K562 (cell line): ENCODE results near the gene COPS6. TPM values are rescaled to one million over a fixed set of nuclear protein-coding genes. Genes with fewer than 3 reads are reported as not detected.

Source experiments
- CHD2 ChIP-seq: IDR thresholded peaks from 2 replicates; pipeline ENCODE4 v1.6.1; 2011; ENCODE audit warnings: low read depth, low read length
- CREB3L1 ChIP-seq: fragments of 450-650 bp; IDR thresholded peaks from 2 replicates; pipeline ENCODE4 v1.6.1; 2014; ENCODE audit warnings: low read depth, mild to moderate bottlenecking, moderate library complexity, borderline replicate concordance
- DACH1 ChIP-seq: fragments of 450-650 bp; IDR thresholded peaks from 2 replicates; pipeline ENCODE4 v1.6.1; 2018; ENCODE audit not compliant: partially characterized antibody
- MCM7 ChIP-seq, 2 experiments: fragments of 450-650 bp; IDR thresholded peaks; 2 replicates each; pipeline ENCODE4 v1.6.1; 2016 to 2018
- NKRF ChIP-seq: fragments of 450-650 bp; IDR thresholded peaks from 2 replicates; pipeline ENCODE4 v1.6.1; 2016; ENCODE audit warnings: borderline replicate concordance
- PREB ChIP-seq: sonication (generic); formaldehyde crosslinking; IDR thresholded peaks from 2 replicates; pipeline ENCODE4 v1.8.1; 2023; ENCODE audit warnings: mild to moderate bottlenecking, missing genetic modification reagents
- RNF2 ChIP-seq: sonication (generic); IDR thresholded peaks from 2 replicates; pipeline ENCODE4 v1.6.1; 2016
- ZNF12 ChIP-seq: sonication (generic); formaldehyde crosslinking; IDR thresholded peaks from 2 replicates; pipeline ENCODE4 v1.4.0; 2020; ENCODE audit warnings: mild to moderate bottlenecking, missing genetic modification reagents
- ZNF124 ChIP-seq: sonication (generic); formaldehyde crosslinking; IDR thresholded peaks from 2 replicates; pipeline ENCODE4 v1.8.1; 2022; ENCODE audit warnings: missing genetic modification reagents
- ZNF354B ChIP-seq: fragments of 250-450 bp; sonication (Bioruptor Pico); IDR thresholded peaks from 2 replicates; pipeline ENCODE4 v1.4.0; 2020
- ZNF512 ChIP-seq: IDR thresholded peaks from 2 replicates; pipeline ENCODE4 v1.6.1; 2016; ENCODE audit warnings: missing genetic modification characterization, missing compliant biosample characterization
- ZNF57 ChIP-seq: fragments of 450-650 bp; formaldehyde crosslinking; IDR thresholded peaks from 2 replicates; pipeline ENCODE4 v1.4.0; 2020; ENCODE audit warnings: mild to moderate bottlenecking, moderate library complexity
- ZNF699 ChIP-seq: fragments of 250-450 bp; sonication (Bioruptor Pico); IDR thresholded peaks from 2 replicates; pipeline ENCODE4 v1.8.0; 2021; ENCODE audit warnings: mild to moderate bottlenecking, moderate library complexity; ENCODE audit not compliant: insufficient replicate concordance
- polyA plus RNA-seq, 8 experiments: library from polyadenylated mRNA; depleted of rRNA in 4 of 8; stranded (reverse) in 5 of 8; unstranded in 3 of 8; fragments of >200 nt; fragmentation: Nextera tagmentation in 2 of 8; fragmentation: Illumina TruSeq in 1 of 8; extraction: Ambion mirVana in 2 of 8; extraction: Trizol in 1 of 8; gene quantifications; 2 replicates each; pipeline versions ENCODE4 v1.2.1 to v1.2.3, GENCODE V29; 2011 to 2014; ENCODE audit warnings: inconsistent platforms in 1 of 8, missing spikeins in 1 of 8
- total RNA-seq, 7 experiments: library from RNA; depleted of rRNA in 6 of 7; stranded (reverse); fragments of >200 nt in 6 of 7; fragmentation: Illumina TruSeq in 2 of 7; extraction: Trizol in 2 of 7; gene quantifications; 2 replicates each; pipeline versions ENCODE4 v1.2.1 to v1.2.3, GENCODE V29; 2011 to 2021; ENCODE audit warnings: low replicate concordance in 1 of 7
- TF ChIP-seq, protein P1 (sequence below): sonication (generic); formaldehyde crosslinking; IDR thresholded peaks from 2 replicates; pipeline ENCODE4 v1.8.1; 2023; ENCODE audit warnings: mild to moderate bottlenecking, missing genetic modification reagents
- TF ChIP-seq, protein P2 (sequence below), 2 experiments: fragments of 150-350 bp in 1 of 2; IDR thresholded peaks; 2 replicates each; pipeline ENCODE4 v1.6.1; 2012 to 2016; ENCODE audit warnings: low read depth in 2 of 2, low read length in 2 of 2, mild to moderate bottlenecking in 1 of 2, moderate library complexity in 1 of 2

COPS6 gene
- total and polyA plus RNA-seq, 9 of the 15 experiments (the other 6 are each of a cell fraction or from before 2014, with no cell fraction given): 63.0 to 331 (median 168) TPM

DNA sequence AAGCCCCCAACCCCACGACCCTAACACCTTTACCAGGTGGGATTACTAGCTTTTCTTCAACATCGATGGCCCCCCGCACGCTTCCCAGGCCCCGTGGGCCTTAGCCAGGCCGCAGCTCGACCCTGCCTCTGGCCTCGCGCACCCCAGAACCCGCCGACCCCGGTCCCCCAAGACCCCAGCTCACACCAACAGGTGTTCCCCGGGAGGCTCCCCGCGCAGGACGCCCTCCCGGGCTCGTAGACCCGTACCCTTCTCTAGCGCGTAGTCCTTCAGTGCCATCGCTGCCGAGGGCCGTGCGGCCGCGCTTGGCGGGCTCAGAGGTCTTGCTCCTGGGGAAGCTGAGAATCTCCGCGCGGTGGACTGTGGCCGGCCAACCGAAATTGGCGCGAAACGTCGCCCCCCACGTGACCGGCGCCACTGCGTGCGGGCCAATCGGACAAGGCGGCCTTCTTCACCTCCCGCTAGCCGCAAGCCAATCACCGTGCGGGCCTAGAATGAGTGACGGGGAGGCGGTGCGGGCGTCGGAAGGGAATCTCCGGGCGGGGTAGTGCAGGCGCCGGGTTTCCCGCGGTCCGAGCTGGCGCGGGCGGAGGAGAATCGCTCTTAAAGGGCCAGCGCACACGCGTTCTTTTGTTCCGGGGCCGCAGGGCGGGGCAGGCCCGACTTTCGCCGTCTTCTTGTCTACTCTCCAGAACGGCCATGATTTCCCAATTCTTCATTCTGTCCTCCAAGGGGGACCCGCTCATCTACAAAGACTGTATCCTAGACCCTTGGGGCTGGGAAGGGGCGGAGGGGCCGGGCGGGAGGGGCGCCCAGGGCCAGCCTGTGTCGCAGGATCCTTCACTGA is 12.5 kb downstream of the COPS6 start, which contains the start of the genes AP4M1 and MCM7 (continued):
- TF ChIP-seq MCM7 (IDR thresholded peaks at IDR 0.05) (no peak), ZNF57 (CRISPR knock-in tag) (no peak), ZNF354B (CRISPR knock-in tag) (no peak), CREB3L1 (no peak; the same call in 1 of the 2 replicates), ZNF512 (tag) (no peak), ZNF699 (CRISPR knock-in tag) (no peak), NKRF (peak; percentile 92), ZNF12 (CRISPR knock-in tag) (no peak), PREB (no peak; the same call in 1 of the 2 replicates), CHD2 (peak; percentile 82), RNF2 (peak; percentile 66), ZNF124 (CRISPR knock-in tag) (peak; percentile 40; the same call in 1 of the 2 replicates), DACH1 (no peak)
- TF ChIP-seq, protein P1, sequence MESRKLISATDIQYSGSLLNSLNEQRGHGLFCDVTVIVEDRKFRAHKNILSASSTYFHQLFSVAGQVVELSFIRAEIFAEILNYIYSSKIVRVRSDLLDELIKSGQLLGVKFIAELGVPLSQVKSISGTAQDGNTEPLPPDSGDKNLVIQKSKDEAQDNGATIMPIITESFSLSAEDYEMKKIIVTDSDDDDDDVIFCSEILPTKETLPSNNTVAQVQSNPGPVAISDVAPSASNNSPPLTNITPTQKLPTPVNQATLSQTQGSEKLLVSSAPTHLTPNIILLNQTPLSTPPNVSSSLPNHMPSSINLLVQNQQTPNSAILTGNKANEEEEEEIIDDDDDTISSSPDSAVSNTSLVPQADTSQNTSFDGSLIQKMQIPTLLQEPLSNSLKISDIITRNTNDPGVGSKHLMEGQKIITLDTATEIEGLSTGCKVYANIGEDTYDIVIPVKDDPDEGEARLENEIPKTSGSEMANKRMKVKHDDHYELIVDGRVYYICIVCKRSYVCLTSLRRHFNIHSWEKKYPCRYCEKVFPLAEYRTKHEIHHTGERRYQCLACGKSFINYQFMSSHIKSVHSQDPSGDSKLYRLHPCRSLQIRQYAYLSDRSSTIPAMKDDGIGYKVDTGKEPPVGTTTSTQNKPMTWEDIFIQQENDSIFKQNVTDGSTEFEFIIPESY (CRISPR knock-in tag): peak; percentile 61; the same call in 1 of the 2 replicates
- TF ChIP-seq, protein P2, sequence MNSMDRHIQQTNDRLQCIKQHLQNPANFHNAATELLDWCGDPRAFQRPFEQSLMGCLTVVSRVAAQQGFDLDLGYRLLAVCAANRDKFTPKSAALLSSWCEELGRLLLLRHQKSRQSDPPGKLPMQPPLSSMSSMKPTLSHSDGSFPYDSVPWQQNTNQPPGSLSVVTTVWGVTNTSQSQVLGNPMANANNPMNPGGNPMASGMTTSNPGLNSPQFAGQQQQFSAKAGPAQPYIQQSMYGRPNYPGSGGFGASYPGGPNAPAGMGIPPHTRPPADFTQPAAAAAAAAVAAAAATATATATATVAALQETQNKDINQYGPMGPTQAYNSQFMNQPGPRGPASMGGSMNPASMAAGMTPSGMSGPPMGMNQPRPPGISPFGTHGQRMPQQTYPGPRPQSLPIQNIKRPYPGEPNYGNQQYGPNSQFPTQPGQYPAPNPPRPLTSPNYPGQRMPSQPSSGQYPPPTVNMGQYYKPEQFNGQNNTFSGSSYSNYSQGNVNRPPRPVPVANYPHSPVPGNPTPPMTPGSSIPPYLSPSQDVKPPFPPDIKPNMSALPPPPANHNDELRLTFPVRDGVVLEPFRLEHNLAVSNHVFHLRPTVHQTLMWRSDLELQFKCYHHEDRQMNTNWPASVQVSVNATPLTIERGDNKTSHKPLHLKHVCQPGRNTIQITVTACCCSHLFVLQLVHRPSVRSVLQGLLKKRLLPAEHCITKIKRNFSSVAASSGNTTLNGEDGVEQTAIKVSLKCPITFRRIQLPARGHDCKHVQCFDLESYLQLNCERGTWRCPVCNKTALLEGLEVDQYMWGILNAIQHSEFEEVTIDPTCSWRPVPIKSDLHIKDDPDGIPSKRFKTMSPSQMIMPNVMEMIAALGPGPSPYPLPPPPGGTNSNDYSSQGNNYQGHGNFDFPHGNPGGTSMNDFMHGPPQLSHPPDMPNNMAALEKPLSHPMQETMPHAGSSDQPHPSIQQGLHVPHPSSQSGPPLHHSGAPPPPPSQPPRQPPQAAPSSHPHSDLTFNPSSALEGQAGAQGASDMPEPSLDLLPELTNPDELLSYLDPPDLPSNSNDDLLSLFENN (IDR thresholded peaks at IDR 0.05; ENCODE audit: low read depth in 2 of 2, low read length in 2 of 2): peak in 1 of 2 experiments; percentile 63; a peak in 1 of 4 replicates
